ENCODE data around the gene PER3.

DNA sequence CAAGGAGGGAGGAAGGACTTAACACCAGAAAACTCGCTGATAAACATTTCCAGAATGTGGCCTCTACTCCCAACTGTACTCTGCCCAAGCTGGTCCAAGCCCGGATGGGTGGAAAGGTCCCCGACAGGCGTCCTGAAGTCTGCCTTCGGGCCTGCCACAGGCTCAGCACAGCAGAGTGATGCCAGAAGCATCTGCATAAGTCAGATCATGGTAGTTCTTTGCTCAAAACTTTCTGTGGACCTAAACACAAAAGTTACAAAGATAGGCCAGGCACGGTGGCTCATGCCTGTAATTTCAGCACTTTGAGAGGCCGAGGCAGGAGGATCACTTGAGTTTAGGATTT is 69.6 kb downstream of the PER3 start:
- no peak for TF ChIP-seq YY1 (IDR thresholded peaks at IDR 0.05; ENCODE audit: insufficient read depth, insufficient read length)
- no peak for TF ChIP-seq SUZ12 (IDR thresholded peaks at IDR 0.05; ENCODE audit: extremely low read depth, insufficient read depth, insufficient read length)
- no peak for TF ChIP-seq ZNF274 (IDR thresholded peaks at IDR 0.05; ENCODE audit: low read depth, low read length)
